HG03025 (cell line): ENCODE results near the gene TMEM242.
"Not testable (repeated sequence)": the region's sequence is repeated elsewhere in the genome, so short reads cannot be mapped to it uniquely, and the experiment has no call there.

ENCODE experiments used
- ATAC-seq: cut with Tn5 transposase; IDR thresholded peaks from one replicate; pipeline ENCODE4 v1.9.1; 2021; ENCODE audit warnings: mild to moderate bottlenecking, moderate library complexity; ENCODE audit not compliant: unreplicated experiment, low FRiP score

TMEM242 gene

GRCh38 chr6:157323255-157323965 is at the start of gene TMEM242:
Gene TMEM242 (minus strand): TSS chr6:157323519. CDS start chr6:157323499, 20 bp downstream.
- peak; percentile 85 for ATAC-seq

GRCh38 chr6:157372501-157373280 is 49.4 kb upstream of the TMEM242 start:
- no peak for ATAC-seq

- no peak for ATAC-seq
Observed at GRCh38 chr6:157370755-157371154, 47.4 kb upstream of the TMEM242 start.

- no peak for ATAC-seq
Observed at GRCh38 chr6:157368359-157369049, 45.2 kb upstream of the TMEM242 start.

GRCh38 chr6:157366648-157367047 is 43.3 kb upstream of the TMEM242 start:
- no peak for ATAC-seq

- ATAC-seq, result no peak
Observed at GRCh38 chr6:157364705-157365104, 41.4 kb upstream of the TMEM242 start.

GRCh38 chr6:157361886-157362285 is 38.6 kb upstream of the TMEM242 start:
- no peak for ATAC-seq

GRCh38 chr6:157358287-157358686 is 35.0 kb upstream of the TMEM242 start:
- no peak for ATAC-seq

- ATAC-seq, result no peak
Observed at GRCh38 chr6:157346373-157346772, 23.1 kb upstream of the TMEM242 start.

GRCh38 chr6:157343732-157344131 is 20.4 kb upstream of the TMEM242 start:
- no peak for ATAC-seq

GRCh38 chr6:157339432-157339831 is 16.1 kb upstream of the TMEM242 start:
- no peak for ATAC-seq

GRCh38 chr6:157337751-157338150 is 14.4 kb upstream of the TMEM242 start:
- no peak for ATAC-seq

- not testable (repeated sequence) for ATAC-seq
Observed at GRCh38 chr6:157337276-157337675, 14.0 kb upstream of the TMEM242 start.

GRCh38 chr6:157335829-157336228 is 12.5 kb upstream of the TMEM242 start:
- ATAC-seq, result no peak

GRCh38 chr6:157333956-157334355 is 10.6 kb upstream of the TMEM242 start:
- no peak for ATAC-seq

GRCh38 chr6:157333537-157333936 is 10.2 kb upstream of the TMEM242 start:
- ATAC-seq, result no peak

- ATAC-seq, result no peak
Observed at GRCh38 chr6:157332813-157333212, 9.5 kb upstream of the TMEM242 start.

- no peak for ATAC-seq
Observed at GRCh38 chr6:157330831-157331230, 7.5 kb upstream of the TMEM242 start.

- ATAC-seq, result no peak
Observed at GRCh38 chr6:157329829-157330228, 6.5 kb upstream of the TMEM242 start.

GRCh38 chr6:157328108-157328692 is 4.9 kb upstream of the TMEM242 start:
- no peak for ATAC-seq

GRCh38 chr6:157326979-157327378 is 3.7 kb upstream of the TMEM242 start:
- ATAC-seq, result no peak
